Kasumi-1 (cell line): ENCODE results near the gene CMC1.
"Not testable (repeated sequence)": the region's sequence is repeated elsewhere in the genome, so short reads cannot be mapped to it uniquely, and the experiment has no call there.

ENCODE experiments used
- DNase-seq, 2 experiments: peaks; one replicate each; lab custom pipeline; 2025; lab: John Stamatoyannopoulos, UW

Gene CMC1, protein sequence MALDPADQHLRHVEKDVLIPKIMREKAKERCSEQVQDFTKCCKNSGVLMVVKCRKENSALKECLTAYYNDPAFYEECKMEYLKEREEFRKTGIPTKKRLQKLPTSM

DNA sequence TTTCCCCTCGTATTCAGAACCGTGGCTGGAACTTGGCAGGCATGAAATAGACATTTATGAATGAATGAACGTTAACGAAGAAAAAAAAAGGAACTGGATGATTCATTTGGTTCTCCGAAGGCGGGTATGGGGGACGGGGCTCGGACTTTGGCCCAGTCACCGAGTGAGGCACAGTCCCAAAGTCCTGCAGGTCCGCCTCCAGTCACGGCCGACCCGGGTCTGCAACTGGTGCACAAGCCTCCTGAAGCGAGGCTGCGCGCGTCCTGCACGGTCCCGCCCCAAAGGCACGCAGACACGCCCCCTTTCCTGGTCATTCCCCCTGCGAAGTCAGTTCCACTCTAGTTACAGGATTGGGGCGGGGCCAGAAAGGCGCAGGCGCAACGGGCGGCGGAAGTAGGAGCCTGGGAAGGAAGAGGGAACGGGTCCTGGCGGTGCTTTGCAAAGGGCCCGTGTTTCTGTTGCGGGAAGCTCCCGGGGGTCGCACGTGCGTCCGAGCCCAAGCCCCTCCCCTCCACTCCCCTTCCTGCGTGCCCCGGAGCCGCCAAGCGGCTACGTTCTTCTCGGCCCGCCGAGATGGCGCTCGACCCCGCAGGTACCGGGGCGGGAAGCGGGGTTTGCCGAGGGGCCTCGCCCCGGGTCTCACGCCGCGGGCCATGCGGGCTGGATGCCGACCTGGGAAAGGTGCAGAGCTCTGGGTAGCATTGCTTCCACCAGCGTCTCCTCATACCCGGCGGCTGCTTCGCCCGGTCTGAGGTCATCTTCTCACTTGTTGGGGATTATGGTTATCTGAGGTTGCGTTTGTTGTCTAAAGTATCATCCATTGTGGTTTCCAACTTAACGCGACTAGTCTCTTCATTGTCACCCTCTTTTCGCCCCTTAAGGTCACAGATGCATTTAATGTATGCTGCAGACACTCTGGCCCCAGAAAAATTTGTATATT, at the start of gene CMC1:
CMC1 (plus strand) TSS at position 399 of the 940 bp plus-strand sequence; CDS start at position 574, 175 bp downstream.
- peak; percentile 96 to 97 for DNase-seq

DNA sequence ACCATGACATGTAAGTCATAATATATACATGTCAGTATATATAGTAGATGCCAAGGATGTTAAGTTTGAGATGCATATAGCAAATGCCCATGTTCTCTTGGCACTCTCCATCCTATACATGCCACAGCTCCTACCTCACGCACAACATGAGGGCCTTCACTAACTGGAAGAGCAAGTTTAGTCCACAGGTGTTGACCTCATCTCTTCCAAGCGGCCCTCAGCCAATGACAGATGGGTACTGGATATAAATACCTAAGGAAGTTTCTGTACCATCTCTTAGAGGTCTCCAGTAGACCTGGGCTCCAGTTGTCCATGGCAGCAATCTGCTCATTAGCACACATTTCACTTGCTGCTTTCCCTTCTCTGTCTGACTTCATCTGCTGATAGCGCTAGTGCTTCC, 43.3 kb upstream of the CMC1 start:
- no peak for DNase-seq

DNA sequence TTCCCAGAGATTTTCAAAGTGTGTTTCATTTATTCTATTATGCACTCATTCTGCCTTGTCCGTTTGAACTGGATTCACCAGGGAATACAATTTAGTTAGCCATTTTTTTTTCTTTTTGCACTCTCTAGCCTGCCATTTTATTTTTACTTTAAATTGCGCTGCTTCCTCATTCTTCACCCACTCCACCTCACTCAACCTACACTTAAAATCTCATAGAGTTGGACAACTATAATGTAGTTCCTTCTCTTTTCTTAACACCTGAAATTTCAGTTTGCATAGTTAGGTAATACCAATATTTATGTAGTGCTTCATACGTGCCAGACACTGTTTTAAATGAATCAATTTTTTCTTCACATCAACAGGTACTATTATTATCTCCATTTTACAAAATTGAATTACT, 42.4 kb upstream of the CMC1 start:
- no peak for DNase-seq

DNA sequence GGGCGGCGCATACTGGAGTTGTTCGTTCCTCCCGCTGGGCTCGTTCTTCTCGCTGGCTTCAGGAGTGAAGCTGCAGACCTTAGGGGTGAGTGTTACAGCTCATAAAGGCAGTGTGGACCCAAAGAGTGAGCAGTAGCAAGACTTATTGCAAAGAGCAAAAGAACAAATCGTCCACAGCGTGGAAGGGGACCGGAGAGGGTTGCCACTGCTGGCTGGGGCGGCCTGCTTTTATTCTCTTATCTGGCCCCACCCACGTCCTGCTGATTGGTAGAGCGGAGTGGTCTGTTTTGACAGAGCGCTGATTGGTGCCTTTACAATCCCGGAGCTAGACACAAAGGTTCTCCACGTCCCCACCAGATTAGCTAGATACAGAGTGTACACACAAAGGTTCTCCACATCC, 41.8 kb upstream of the CMC1 start:
- DNase-seq: not testable (repeated sequence)

DNA sequence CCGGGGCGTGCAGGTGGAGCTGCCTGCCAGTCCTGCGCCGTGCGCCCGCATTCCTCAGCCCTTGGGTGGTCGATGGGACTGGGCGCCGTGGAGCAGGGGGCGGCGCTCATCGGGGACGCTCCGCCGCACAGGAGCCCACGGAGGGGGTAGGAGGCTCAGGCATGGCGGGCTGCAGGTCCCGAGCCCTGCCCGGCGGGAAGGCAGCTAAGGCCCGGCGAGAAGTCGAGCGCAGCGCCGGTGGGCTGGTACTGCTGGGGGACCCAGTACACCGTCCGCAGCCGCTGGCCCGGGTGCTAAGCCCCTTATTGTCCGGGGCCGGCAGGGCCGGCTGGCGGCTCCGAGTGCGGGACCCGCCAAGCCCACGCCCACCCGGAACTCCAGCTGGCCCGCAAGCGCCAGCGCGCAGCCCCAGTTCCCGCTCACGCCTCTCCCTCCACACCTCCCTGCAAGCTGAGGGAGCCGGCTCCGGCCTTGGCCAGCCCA, 41.0 kb upstream of the CMC1 start:
- DNase-seq: not testable (repeated sequence)

DNA sequence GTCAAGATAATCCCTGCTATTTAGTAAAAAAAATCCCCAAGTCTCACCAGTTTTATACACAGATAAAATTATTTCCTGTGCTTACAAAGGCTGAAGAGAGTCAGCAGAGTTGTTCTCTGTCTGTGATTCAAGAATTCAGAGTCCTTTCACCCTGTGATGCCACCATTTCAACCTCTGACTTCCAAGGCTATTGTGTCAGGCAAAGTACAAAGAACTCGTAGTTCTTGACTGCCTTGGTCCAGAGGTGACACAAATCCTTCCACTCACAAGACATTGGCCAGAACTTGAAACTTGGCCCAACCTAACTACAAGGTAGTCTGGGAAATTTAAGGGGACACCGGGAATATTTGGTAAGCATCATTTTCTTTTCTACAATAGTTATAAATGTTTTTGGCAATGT, 34.9 kb upstream of the CMC1 start:
- no peak for DNase-seq

DNA sequence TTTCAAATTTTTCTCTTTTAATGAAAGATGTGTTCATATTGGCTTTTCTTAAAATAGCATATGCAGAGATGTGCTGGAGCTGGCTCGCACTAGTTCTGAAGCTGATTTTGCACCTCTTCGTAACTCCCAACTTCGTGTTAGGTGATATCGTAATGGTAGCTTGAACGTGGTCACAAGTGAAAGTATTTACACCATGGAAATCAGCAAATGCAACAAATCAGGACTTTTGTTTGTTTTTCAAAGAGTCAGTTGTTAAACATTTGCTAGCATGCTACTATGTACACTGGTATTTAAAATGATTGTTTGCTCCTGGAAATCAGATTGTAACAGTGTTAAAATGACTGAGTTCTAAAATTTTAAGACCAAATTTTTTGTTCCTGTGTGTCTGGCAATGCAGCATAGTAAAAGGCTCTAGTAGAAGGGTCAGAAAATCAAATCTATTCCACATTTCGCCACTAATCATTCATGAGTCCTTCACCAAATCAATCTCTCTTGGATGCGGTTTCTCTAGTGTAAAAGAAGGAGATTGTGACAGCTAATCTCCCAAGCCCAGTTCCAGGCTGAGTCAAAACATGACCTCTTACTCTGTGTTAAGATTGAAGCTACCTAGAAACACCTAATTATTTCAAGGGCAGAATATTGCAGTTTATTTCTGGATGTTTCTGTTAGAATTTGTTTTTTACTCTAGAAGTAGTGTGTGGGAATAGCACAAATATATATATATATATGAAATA, 34.3 kb upstream of the CMC1 start:
- no peak for DNase-seq

DNA sequence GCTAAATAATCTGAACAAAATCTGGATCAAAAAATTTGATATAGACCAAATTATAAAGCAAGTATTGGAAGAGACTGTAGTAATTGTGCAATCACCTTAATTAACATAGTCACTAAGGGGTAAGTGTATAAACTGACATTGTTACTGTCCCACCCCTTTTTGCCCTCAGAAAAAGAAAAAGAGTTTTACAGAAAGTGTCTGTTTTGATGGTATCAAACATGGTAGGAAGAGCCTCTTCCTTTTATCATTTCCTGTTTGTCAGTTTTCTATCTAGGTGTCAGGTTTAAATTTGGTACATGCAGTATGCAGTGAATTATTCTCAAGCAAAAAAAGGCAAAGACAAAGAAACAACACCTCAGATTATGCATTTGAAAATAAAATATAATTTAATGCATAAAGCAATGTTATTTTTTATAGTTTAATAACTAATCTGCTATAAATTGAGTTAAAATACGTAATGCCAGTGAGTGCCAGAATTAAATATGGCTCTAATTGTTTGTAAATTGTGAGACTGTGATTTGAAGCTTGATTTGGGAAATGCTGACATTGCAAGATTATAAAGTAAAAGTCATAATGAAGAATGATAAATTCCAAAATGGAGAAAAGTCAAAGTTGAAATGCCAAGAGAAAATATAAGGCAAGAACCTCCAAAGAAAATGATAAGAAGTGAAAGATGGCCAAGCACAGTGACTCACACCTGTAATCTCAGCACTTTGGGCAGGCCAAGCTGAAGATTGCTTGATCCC, 30.3 kb upstream of the CMC1 start:
- no peak for DNase-seq

DNA sequence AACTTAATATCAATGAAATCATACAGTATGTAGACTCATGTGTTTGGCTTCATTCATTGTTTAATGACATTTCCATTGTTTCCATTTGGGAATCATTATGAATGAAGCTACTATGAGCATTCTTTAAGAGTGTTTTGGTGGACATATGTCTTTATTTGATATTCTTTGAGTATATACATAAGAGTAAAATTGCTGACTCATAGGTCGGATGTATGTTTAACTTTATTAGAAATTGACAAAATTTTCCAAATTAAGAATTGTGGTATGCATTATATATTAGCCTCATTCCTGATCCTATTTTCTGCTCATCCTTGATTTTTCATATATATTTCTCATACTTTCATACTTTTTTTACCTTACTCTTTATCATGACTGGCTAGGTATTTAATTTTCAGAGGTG, 28.7 kb upstream of the CMC1 start:
- DNase-seq: no peak

DNA sequence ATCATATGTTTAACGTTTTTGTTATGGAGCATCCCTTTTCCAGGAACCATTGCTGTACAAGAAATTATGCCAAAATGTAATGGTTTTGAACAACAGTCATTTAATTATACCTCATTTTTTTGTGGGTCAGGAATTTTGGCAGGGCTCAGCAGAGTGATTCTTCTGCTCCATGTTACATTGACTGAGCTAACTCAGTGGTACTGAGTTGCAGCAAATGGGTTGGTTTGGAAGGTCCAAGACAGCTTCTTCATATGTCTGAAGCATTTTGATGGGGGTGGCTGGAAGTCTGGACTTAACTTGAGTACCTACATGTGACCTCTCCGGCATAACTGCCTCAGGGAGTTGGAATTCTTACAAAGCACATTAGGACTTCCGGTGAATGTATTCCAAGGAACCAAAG, 26.0 kb upstream of the CMC1 start:
- DNase-seq: no peak

DNA sequence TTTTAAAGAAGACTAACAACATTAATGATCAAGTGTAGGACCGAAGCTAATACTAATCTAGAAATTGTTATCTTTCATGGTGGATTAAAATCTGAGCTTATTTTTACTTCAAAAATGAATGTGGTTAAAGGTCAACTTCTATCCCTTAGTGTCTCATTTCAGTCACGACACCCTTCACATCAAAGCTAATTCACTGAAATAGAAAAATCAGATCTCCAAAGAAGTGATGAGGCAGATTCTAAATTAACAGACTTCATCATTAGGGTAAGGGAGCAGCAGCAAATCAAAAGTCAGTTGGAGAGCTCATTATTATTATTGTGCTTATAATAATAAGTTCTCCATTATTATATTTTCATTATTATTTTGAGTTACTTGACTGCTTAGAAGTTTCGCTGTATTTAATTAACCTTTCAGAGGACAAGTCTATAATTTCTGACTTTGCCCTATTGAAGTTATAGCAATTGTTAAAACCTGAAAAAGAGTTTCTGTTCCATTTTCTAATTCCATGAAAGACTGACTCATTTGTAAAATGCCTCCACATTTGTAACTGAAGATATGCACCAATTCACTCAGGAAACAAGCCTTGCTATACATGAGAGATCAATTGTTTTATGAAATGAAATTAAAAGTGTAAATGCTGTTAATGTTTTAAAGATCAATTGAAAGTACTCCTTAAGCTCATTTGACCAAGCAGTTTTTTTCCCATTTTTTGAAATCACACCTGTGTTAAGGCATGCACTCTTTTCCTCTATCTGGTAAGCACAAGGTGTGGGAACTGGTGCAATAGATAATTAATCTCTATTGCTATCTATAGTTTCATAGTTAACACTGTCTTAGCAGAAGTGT, 23.1 kb upstream of the CMC1 start:
- DNase-seq: no peak

DNA sequence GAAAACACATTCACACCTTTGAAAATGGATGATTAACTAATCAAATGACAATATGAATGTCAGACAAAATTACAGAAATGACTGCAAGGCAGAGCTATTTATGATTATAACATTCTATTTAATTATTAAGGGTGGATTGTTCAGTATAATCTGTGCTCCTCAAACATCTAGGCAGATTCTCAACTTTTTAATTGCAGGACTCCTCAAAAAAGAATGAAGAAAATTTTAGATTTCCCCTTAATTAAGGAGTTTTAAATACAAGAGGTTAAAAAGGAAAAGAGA, 22.6 kb upstream of the CMC1 start:
- no peak for DNase-seq

DNA sequence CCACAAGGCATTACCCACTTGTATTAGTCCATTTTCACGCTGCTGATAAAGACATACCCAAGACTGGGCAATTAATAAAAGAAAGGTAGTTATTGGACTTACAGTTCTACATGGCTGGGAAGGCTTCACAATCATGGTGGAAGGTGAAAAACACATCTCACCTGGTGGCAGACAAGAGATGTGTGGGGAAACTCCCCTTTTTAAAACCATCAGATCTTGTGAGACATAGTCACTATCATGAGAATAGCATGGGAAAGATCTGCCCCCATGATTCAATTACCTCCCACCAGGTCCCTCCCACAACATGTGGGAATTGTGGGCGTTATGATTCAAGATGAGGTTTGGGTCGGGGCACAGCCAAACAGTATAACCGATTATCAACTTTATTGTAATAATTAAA, 17.0 kb upstream of the CMC1 start:
- DNase-seq: no peak

DNA sequence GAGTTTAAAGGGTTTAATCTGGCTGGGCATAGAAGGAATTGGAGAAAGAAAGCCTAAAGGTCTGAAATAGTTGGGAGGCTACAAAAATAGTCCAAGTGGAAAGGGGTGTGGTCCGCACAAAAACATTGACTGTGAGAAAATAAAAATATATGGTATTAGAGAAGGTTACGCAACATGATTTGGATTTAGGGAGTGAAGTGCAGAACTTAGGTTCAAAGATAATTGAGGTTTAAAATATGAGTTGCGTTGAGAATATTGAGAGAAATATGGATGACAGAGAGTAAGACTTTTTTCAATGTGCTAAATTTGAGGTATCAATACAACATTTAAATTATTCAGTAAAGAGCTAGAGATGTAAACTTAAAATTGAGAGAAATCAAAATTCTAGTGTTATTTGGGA, 15.4 kb upstream of the CMC1 start:
- DNase-seq: no peak

DNA sequence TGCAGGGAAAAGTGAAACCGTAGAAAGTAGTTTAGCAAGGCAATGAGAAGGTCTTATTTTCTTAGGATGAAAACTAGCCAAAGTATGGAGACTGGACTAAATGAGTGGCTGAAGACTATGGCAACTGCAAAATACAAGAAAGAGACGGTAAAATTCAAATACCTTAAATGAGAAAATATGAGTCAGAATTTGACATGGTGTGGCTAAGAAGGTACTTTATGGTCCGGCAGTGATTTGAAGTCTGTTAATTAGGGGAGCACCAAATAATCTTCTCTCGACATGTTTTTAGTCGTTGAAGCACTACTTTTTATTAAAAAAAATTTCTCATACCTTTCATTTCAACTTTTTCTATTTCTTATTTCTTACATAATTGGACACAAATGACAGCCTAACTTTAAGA, 12.8 kb upstream of the CMC1 start:
- no peak for DNase-seq

DNA sequence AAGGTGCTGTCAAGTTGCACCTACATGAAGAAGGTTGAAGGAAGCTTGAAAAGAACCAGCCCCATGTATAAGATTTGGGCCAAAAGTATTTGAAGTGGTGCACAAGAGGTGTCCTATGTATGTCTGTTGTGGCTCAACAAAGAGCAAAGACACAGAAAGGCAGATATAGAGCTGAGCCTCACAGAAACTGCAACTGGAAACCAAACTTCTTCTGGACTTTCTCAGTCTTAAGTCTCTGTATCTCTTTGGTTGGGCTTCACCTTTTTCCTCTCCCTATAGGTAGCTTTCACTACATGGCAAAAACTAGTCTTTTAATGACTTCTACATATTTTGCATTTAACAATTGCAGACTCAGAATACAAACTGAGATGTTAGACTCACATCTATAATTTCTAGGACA, 8.8 kb upstream of the CMC1 start:
- DNase-seq: no peak

DNA sequence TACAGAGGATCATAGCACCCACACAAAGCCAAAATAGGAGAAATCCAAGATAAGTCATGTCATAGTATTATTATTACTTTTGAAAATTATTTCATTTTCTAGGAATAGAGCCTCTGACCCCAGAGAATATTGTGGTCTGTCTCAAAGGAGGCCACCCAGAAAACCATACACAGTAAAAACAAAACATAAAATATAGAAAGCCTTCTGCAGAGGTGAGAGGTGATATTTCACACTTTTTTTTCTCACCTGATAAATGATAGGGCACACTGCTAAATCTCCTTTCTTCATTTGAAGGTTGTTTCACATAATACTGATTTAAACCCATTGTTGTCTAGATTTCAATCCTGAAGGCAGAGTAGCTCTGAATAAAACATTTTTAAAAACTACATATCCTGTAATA, 7.0 kb upstream of the CMC1 start:
- no peak for DNase-seq

DNA sequence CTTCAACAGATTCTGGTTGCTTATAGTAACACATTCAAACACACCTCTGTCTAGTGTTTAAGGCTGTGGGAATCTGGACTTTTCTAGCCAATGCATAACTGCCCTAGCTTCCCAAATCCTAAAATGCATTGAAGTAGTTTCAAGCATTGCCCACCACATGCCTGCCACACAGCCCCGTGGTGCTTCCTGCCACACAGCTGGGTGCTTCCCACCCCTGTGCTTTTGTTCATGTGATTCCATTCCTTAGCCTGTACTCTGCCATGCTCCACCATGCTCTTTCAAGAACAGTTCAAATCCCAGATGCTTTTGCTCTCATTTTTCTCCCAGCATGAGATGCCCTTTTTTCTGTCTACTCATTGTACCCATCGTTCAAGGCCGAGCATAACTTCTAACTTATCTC, 2.3 kb upstream of the CMC1 start:
- DNase-seq: no peak

DNA sequence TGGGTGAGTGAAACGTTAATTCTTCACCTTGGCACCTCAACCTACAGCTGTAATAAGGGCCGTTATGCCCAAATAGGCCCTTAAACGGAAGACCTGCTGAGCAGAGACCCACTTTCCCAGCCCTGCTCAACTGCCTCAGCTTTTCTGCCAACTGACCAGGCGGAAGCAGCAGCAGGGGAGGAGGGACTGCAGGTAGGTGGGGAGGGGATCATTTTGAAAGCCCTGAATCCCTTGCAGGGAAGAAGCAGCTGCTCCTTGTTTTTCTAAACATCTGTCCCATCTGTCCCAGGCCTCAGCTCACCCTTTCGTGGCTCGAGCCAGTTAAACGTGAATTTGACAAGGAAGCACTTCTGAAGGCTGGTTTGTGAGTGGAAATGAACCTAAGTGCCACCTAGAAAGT, 978 bp upstream of the CMC1 start:
- DNase-seq: no peak

DNA sequence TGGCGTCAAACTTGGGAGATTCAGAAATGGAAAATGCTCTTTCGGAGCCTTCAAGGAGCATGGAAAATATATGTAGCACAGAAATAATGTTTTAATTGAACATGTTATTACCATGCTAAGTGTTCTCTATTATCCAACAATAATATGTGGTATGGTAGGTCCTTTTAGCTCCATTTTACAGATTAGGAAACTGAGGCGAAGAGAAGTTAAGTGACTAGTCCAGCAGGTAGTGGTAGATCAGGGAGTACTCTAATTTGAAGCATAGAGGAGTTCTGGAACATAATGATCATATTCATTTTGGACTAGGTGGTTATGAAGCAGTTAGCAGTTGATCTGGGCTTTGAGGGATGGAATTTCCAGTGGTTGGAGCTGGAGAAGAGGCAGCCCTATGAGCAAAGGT, 1.1 kb downstream of the CMC1 start:
- no peak for DNase-seq

DNA sequence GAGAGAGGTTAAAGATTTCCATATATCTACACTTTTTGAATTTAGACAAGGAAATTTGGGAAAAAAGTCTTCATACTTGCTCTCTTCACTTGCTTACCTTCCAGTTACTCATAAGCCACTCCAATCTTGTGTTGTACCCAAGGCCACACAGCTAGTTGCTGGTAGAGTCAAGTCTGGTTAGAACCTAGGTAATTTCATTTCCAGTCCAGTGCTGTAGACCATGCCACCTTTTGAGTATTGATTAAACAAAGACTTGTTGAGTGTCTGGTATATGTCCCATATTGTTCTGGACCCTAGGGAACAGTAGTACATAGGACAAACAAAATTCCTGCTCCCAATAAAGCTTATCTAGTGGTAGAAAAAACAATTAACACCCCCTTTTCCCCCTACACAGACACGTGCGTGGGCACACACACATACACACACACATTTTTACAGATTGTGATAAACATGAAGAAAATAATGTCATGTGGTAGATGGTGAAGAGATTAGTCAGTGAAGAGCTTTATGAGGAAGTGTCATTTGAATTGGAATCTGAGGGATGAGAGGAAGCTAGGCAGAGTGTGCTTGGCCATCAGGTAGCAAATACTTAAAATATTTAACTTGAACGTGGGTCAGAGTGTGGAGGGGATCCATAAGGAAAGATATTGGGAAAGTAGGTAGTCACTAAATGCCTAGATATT, 2.1 kb downstream of the CMC1 start:
- DNase-seq: peak; percentile 24 to 53
